A549 (cell line): ENCODE measurements around the gene TOP3A.
"Not testable (repeated sequence)": the region's sequence is repeated elsewhere in the genome, so short reads cannot be mapped to it uniquely, and the experiment has no call there.

Experiments
- REST ChIP-seq: fragments of 200-600 bp; sonication (generic); IDR thresholded peaks from 2 replicates; pipeline ENCODE4 v1.6.1; 2016; ENCODE audit warnings: antibody characterized with exemption, mild to moderate bottlenecking, moderate library complexity
- TF ChIP-seq, protein P1 (sequence below): fragments of >200 bp; sonication (Bioruptor Twin); formaldehyde crosslinking; IDR thresholded peaks from 3 replicates; pipeline ENCODE4 v1.5.1; 2016

DNA sequence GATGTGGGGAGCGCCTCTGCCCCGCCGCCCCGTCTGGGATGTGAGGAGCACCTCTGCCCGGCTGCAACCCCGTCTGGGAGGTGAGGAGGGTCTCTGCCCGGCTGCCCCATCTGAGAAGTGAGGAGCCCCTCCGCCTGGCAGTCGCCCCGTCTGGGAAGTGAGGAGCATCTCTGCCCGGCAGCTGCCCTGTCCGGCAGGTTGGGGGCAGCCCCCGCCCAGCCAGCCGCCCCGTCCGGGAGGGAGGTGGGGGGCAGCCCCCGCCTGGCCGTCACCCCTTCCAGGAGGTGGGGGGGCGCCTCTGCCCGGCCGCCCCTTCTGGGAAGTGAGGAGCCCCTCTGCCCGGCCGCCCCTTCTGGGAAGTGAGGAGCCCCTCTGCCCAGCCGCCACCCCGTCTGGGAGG lies 23.4 kb upstream of the TOP3A start:
- TF ChIP-seq, protein P1, sequence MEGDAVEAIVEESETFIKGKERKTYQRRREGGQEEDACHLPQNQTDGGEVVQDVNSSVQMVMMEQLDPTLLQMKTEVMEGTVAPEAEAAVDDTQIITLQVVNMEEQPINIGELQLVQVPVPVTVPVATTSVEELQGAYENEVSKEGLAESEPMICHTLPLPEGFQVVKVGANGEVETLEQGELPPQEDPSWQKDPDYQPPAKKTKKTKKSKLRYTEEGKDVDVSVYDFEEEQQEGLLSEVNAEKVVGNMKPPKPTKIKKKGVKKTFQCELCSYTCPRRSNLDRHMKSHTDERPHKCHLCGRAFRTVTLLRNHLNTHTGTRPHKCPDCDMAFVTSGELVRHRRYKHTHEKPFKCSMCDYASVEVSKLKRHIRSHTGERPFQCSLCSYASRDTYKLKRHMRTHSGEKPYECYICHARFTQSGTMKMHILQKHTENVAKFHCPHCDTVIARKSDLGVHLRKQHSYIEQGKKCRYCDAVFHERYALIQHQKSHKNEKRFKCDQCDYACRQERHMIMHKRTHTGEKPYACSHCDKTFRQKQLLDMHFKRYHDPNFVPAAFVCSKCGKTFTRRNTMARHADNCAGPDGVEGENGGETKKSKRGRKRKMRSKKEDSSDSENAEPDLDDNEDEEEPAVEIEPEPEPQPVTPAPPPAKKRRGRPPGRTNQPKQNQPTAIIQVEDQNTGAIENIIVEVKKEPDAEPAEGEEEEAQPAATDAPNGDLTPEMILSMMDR, result not testable (repeated sequence)
- not testable (repeated sequence) for TF ChIP-seq REST
